ENCODE data around the gene HNMT. TPM values are rescaled to one million over a fixed set of nuclear protein-coding genes. Genes with fewer than 3 reads are reported as not detected.
A peak's percentile ranks its signal among the peaks of the same experiment; 100 is the strongest.
"Not testable (repeated sequence)": the region's sequence is repeated elsewhere in the genome, so short reads cannot be mapped to it uniquely, and the experiment has no call there.

Gene HNMT
- 1.4 and 5.6 TPM in 2 replicates for total RNA-seq

DNA sequence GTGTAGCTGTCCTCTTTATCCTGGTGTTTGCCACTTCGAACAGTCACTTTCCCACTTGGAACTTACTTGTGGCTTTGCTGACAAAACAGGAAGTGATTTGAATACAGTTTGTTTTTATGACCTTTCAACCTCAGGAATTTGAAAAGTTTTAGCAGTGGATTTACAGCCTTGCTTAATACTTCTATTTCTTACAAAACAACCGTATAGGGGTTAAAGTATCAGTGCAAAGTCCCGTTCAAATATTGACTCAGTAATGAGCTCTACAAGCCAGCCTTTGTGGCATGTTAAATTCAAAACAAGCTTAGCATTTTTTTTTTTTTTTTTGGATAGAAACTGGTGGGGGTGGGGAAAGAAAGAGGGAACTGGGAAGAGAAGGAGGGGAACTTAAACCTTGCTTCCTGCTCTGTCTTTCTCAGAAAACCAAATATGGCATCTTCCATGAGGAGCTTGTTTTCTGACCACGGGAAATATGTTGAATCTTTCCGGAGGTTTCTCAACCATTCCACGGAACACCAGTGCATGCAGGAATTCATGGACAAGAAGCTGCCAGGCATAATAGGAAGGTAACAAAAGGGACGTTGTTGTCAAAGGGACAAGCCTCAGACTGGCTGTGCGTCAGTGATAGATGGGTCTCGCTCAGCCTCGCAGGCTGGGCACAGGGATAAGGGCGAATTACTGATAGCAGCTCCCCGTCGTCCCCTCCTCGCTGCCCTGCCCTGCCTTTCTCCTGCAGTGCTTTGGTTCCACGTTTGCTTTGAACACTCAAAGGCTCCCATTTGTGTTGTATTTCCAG, at the start of gene HNMT:
TSS of gene HNMT (plus strand) at position 408 of the 793 bp plus-strand sequence. CDS start at position 427, 19 bp downstream.
- DNase-seq, result peak; percentile 60

DNA sequence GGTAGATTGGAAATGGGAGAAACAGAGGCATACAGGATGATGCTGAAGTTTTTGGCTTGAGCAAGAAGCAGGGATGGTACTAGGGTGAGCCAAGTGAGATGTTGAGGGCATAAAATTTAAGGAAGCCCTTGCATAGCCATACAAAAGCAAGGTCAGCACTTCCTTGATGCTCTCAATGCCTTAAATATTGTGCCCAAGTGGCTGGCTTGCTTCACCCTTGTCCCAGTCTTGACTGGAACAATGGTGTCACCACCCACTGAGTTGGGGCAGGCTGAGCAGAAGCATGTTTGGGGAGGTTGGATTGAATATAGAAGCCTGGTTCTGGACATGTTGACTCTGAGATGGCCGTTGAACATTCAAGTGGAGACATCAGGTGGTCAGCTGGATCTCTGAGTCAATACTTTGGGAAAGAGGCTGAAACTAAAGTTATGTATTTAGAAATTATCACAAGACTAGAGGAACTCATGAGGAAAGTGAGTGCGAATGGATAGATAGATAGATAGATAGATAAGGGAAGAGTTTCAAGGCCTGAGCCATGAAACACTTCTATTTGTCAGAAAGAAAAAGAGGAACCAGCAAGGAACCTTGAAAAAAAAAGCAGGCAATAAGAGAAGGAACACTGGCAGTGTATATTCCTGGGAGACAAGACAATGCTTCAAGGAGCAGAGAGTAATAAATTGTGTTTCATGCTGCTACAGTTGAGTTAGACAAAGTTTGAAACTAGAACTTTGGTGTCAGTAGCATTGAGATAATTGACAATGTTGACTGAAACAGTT, 43.0 kb upstream of the HNMT start:
- DNase-seq, result no peak

DNA sequence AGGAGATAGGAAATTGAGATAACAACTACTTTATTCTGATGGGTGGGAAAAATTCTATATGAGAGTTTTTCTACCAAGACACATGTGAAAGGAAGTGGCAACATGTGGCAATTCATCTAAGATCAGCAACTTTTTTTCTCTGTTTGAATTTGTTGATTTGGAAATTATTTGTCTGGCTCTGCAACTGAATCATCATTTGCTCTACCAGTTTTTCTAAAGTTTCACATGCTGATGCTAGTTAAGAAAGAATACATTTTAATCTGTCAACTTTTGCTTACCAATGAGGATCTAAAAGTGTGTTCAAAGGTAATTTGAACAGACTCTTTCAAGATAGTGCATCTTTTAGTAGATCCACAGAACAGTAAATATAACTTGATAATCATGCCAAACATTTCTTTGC, 42.1 kb upstream of the HNMT start:
- DNase-seq, result not testable (repeated sequence)

DNA sequence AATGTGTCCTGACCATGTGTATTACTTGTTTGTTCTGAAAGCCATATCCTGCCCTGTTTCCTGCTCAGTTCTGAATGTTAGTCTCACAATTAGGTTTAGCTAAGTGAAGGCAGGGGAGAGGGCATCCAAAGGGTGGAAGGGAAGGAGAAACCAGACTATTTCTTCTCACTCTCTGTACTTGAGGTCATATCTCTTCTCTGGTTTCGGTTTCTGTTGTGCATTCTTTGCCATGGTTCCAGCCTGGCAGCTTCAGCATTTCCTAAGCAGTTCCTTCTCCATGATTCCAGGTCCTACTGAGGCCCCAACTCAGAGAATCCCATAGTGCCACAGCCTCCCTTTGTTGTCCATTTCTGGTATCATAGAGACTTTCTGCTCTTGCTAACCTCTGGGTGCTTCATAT, 40.3 kb upstream of the HNMT start:
- DNase-seq, result peak; percentile 10

DNA sequence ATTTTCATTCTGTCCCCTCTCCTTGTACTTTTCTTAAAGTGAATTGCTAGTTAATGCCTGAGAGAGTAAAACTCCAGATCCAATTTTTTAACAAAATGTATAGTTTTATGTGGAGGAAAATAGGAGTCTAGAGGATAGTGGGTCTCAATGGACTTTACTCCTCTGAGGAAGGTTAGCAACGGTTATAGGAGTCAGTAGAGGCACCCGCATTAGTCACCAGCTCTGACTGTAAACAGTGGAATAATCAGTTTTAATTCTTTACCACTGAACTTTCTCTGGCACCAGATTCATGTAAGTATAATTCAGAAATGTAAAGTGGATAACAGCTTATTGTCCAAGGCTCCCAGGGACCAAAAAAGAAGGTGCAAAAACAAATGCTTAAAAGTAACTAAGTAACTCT, 38.7 kb upstream of the HNMT start:
- DNase-seq, result no peak

DNA sequence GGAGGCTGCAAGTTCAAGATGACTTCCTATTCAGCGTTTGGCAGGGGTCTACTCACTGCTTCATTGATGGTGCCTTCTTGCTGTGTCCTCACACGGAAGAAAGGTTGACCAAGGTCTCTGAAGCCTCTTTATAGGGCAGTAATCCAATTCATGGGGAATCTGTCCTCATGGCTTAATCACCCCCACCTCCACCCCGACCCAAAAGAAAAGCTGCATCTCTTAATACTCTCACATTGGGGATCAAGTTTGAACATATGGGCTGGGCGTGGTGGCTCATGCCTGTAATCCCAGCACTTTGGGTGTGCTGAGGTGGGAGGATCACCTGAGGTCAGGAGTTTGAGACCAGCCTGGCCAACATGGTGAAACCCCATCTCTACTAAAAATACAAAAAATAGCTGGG, 36.4 kb upstream of the HNMT start:
- DNase-seq, result no peak

DNA sequence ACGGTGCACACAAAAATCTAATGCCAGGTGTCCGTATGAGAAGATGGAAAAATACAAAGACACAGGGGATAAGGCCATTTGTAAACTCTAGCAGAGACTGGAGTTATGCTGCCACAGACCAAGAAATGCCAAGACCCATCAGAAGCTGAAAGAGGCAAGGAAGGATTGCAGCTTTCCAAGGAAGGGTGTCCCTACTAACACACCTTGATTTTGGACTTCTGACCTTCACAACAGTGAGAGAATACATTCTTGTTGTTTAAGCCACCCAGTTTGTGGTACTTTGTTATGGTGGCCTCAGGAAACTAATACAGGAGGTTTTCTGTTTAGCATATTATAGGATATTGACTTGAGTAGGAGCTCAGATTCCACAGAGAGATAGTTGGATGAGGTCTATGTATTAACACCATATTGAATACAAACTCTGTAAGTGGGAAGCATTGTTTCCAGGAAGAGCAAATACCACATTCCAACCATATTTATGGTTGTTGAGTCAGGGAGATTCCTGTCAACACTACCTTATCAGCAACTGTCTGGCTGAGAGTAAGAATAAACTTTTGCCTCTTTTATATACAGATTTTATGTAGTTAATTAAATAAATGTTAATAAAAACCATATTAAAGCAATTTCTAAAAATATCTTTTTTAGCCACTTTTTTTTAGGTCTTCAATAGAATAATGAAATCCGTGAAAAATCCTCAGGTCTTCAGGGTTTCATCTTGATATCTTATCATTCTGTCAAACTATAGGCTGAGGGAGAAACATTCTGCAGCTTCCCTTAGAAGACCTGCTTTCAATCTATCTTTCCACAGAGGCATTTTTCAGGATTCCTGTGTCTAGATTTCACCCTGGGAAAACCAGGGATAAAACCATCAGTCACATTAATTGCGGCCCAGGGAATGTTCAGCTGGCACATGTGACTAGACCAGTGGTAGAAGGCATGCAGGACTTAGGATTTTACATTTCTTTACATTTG, 35.4 kb upstream of the HNMT start:
- DNase-seq, result no peak

DNA sequence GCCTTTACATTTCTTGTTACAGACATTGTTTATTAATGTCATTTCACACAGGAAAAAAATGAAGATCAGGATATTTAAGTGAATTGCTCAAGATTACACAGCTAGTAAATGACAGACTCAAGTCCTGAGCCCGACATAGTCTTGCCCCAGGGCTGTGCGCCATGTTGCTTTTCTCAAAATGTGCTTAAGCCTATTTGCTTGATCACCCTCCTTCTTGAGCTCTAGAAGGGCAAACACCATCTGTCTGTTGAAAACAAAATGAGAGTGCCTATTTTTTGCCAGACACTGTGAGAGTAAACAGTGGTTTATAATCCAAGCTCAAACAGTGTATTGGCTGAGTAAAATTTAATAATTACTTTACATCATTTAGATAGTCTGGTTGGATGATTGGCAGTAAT, 34.8 kb upstream of the HNMT start:
- no peak for DNase-seq

DNA sequence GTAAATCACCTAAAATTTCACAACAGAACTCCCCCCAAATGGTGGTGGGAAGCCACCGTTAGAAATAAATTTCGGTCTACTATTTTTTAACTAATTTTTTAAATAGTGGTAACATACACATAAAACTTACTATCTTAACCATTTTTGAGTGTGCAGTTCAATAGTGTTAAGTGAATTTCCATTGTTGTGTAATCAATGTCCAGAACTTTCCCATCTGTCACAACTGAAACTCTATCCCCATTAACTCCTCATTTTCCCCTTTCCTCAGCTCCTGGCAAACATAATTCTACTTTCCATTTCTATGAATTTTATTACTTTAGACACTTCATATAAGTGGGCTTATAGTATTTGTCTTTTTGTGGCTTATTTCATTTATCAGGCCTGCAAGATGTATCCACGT, 34.1 kb upstream of the HNMT start:
- no peak for DNase-seq

DNA sequence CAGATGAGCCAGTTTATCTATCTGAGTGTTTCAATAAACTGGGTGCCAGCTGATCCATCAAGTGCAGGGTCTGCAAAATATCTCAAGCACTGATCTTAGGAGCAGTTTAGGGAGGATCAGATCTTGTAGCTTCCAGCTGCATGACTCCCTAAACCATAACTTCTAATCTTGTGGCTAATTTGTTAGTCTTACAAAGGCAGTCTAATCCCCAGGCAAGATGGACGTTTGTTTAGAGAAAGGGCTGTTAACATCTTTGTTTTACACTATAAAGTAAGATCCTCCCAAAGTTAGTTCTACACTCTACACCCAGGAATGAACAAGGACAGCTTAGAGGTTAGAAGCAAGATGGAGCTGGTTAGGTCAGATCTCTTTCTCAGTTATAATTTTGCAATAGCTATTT, 28.7 kb upstream of the HNMT start:
- DNase-seq, result no peak

DNA sequence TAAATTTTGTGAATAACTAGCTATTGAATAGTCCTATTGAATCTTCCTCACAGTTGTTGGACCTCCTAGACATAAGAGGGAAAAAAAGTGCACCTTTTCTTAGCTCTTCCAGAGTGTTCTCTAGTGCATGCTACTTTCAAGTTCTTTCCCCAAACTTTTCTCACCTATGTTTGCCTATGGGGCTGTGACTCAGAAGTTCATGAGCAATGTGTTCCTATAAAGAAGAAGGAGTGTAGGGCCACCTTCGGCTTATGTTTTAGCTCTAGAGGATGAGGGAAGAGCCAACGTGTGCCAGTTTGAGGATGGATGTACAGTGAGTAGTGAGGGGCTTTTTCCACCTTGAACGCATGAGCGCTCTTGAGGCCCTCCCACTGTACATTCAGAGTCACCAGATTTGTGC, 27.0 kb upstream of the HNMT start:
- no peak for DNase-seq

DNA sequence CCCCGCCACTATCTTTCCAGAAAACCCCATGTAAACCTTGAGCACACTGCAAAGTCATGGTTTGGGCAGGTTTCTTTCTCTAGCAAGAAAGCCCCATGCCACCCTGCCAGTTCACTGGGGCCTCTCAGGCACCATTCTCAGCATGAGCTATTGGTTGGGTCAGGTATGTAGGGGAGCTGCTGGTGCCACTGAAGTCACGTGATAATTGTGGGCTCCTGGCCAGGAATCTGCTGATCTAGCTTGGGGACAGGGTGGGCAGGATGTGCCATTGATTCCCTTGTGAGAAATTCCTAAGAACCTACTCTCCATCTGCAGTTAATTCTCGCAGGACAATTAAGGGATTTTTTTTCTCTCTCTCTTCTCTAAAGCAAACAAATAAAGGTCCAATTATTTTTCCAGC, 26.5 kb upstream of the HNMT start:
- no peak for DNase-seq

DNA sequence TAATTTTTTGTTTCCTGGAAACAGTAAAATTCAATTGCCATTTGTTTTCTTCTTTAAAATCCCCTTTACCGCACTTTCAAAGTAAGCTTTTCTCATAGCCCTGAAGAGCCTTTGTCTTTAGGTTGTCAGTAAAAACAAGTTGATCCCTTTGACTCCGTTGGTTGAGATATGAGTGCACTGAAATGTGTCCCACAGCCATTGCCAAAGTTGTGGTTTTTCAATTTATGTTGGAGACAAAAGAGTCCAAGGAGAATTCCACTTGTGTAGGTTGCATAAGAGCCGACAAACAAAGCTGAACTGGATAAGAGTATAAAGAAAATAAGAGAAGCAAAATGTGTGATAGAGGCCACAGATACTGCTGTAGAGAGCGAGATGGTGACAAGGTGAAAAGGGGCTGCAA, 26.1 kb upstream of the HNMT start:
- DNase-seq, result no peak

DNA sequence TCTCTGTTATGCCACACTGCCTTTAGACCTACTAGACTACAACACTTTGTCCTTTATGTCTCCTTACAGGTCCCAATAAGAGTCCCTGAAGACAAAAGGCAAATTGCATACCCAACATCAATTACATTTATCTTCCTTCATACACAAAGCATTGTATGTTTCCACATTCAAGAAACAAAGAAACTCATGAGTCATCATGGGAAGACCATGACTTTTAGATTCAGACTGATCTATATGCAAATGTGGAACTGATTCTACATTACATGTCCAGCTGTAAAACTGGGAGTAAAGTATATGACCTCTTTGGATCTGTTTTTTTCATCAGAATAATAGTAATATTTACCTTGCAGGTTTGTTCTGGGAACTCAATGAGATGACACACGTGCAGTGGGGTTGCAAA, 25.2 kb upstream of the HNMT start:
- DNase-seq, result no peak

DNA sequence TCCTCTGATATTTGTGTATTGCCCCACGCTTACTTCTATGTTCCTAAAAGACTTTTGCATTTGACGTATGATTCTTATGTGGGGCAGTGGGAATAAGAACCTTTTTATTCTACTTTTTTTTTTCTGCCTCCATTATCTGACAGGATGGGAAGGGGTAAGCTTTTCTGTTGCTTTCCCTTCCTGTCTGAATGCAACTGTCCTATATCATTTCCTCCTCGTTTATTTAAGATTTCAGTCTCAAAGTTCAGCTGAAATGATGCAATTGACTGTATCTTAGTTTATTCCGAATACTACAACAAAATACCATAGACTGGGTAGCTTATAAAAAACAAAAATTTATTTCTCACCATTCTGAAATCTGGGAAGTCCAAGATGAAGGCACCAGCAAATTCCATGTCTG, 24.1 kb upstream of the HNMT start:
- DNase-seq, result no peak

DNA sequence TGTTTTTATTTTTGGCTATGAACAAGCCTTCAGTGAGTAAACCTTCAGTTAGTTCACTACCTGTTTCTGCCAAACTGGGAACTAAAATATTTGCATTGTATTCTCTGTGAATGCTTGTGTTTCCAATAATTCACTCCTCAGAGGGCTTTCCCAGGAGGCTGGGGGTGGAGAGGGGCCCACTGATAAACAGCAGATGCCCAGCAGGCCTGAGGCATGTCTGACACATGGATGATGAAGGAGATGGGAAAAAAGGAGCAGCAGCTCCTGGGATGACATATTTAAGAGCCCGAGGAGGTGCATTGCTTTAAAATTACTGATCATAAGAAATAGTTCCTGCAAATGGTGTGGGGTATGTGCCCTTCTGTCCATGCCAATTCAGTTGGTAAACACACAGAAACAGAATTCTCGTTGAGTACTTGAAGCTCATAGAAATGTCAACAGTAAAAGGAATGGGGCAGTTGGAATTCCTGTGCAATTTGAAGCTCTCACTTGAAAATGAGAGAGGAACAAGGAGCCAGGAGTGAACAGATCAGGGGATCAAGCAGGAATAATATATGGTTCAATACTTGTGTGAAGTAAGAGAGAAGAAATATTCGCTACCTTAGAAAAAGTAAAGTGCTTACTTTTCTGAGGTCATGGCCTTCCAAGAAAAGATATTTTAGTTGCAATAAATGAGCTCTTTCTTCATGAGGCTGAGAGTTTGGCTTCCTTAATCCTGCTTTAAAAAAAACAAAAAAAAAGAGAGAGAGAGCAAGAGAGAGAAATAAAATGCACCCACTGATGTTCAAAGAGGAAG, 22.0 kb upstream of the HNMT start:
- no peak for DNase-seq

DNA sequence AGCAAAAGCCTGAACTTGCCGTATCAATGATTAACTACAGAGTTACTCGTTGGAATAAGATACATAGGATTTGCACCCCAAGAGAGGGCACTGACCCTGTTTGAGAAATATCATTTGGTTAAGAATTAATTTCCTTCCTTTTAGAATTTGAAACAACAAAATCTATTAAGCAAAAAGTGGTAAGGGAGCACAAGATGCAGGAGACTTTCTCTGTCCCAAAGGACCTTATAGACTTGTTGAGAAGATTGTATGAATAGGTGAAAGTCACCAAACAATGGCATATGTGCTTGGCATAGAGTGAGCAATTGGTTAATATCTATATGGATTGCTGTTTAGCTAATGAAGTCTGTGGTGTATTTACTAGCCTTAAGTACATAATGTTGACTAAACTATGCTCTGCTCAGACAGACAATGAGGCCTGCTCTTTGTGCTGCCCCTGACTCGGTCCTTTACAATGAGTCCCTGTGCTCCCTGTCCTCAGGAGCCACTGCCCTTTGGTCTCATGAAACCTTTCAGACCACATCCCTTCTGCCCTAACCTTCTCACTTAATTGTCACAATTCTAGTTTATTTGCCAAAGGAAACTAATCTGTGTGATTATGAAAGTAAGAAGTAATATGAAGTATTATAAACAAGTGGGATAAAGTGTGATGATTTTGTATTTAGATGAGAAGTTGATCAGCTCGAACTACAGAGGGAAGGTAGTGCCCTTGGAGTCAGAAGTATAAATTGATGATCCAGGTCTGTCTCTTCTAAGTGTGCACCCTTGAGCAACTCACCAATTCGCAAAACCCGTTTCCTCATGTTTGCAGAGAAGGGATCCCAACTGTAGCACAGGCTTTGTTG, 21.2 kb upstream of the HNMT start:
- no peak for DNase-seq

DNA sequence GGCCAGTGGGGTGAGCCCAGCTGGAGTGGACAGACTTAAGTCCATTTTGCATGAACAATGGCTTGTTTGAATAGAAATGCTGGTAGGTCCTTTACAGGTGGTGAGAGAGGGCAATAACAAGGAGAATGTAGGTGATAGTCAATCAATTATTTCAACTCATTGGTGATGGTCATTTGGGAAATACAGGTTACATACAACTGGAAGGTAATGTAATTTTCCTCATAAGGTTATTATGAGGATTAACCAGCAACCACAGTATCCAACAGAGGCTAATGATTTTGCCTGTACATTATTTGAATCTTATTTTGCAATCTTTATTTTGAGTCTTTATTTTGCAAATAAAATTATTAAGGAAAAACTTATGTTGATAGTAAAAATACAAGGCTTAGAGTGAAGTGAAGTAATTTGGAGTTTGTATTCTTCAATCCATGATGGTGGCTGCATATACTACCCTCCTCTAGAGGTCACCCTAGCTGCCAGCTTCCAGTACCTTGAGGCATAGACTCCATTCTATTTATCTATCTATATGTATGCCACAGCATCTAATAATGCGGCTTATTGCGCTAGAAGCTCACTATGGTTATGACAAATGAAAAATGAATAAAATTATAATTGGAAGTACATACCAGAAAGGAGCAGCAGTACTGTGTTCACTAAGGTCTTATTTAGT, 20.5 kb upstream of the HNMT start:
- no peak for DNase-seq

DNA sequence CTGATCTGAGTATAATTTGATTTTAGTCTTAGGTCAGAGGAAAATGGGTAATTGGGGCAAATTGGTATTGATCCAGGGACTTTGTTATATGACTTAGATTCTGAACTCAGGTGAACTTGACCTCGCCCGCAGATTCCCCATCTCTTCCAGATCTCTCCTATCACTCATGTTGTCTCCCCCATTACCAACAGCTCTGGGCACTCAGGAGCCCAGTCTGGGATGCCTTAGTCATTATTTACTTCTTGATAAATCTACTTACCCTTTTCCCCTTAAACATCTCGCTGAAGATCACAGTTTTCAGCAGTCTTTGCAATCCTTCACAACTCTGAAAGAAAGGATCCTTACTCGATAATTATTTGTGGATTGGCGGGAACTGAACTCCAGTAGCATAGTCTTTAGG, 19.6 kb upstream of the HNMT start:
- DNase-seq, result no peak

DNA sequence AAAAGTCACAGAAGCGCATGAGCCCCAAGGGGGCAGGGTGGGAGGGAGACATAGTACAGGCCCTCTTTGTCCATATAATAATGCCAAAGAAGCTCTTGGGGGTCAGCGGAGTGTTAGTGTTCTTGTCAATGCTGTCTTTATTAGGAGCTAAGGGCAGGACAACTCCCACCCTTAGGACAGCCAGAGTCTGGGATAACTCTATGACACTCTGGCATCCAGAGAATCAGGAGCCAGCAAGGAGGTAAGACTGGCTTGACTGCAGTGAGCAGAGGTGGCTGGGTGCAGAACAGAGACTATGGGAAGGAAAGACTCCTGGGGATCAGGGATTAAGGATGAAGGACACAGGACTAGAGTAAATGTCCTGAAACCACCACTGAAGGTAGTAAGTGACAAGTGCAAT, 19.0 kb upstream of the HNMT start:
- no peak for DNase-seq

DNA sequence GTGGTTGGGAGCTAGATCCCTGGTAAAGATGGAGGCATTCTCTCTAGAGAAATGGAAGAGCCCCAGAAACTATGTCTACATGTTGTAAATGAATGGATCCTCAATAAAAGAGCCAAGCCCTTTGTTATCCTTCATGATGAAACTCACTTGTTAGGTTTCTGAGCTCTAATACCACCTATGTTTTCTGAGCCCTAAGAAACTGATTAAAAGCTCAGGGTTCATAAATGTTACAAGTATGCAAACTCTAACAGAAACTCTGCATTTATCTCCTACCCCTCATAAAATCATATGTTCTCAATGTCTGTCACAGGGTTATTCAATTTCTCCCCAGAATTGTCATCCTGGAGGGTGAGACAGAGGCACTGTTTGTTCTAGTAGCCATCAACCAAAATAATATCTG, 18.0 kb upstream of the HNMT start:
- DNase-seq, result no peak
